GM21529 (cell line): ENCODE measurements around the gene RNASE9.
"Not testable (repeated sequence)": the region's sequence is repeated elsewhere in the genome, so short reads cannot be mapped to it uniquely, and the experiment has no call there.

ENCODE experiments used
- ATAC-seq: cut with Tn5 transposase; IDR thresholded peaks from one replicate; pipeline ENCODE4 v1.9.1; 2021; ENCODE audit not compliant: unreplicated experiment

RNASE9 gene

GRCh38 chr14:20578325-20578724 lies 17.5 kb upstream of the RNASE9 start:
- no peak for ATAC-seq

GRCh38 chr14:20572382-20572990 lies 11.6 kb upstream of the RNASE9 start:
- ATAC-seq = not testable (repeated sequence)

GRCh38 chr14:20570720-20571119 lies 9.9 kb upstream of the RNASE9 start:
- ATAC-seq = not testable (repeated sequence)

- not testable (repeated sequence) for ATAC-seq
These were observed 9.0 kb upstream of the RNASE9 start for GRCh38 chr14:20569865-20570264.

GRCh38 chr14:20569066-20569465 lies 8.2 kb upstream of the RNASE9 start:
- no peak for ATAC-seq

- ATAC-seq = no peak
These were observed 7.5 kb upstream of the RNASE9 start for GRCh38 chr14:20568393-20568792.

- not testable (repeated sequence) for ATAC-seq
These were observed 6.4 kb upstream of the RNASE9 start for GRCh38 chr14:20567199-20567598.

GRCh38 chr14:20564501-20564997 lies 3.7 kb upstream of the RNASE9 start:
- no peak for ATAC-seq

- no peak for ATAC-seq
These were observed 3.1 kb upstream of the RNASE9 start for GRCh38 chr14:20563971-20564370.

GRCh38 chr14:20559461-20559904 lies 1.4 kb downstream of the RNASE9 start:
- no peak for ATAC-seq

GRCh38 chr14:20557212-20557542 lies 3.7 kb downstream of the RNASE9 start:
- no peak for ATAC-seq

GRCh38 chr14:20556500-20557211 lies 4.2 kb downstream of the RNASE9 start:
- no peak for ATAC-seq

- no peak for ATAC-seq
These were observed 5.0 kb downstream of the RNASE9 start for GRCh38 chr14:20555845-20556244.

- ATAC-seq = no peak
These were observed 7.8 kb downstream of the RNASE9 start for GRCh38 chr14:20553024-20553423.

GRCh38 chr14:20551606-20552005 lies 9.2 kb downstream of the RNASE9 start:
- ATAC-seq = no peak

GRCh38 chr14:20550926-20551325 lies 9.9 kb downstream of the RNASE9 start:
- ATAC-seq = no peak

GRCh38 chr14:20548414-20549158 lies 12.3 kb downstream of the RNASE9 start:
- ATAC-seq = no peak

GRCh38 chr14:20546877-20547276 lies 14.0 kb downstream of the RNASE9 start:
- ATAC-seq = no peak

- ATAC-seq = no peak
These were observed 20.9 kb downstream of the RNASE9 start for GRCh38 chr14:20539906-20540305.

GRCh38 chr14:20530771-20531571 lies 29.9 kb downstream of the RNASE9 start:
- ATAC-seq = no peak

GRCh38 chr14:20529806-20530205 lies 31.0 kb downstream of the RNASE9 start:
- ATAC-seq = no peak
